ENCODE results near the gene CCDC27. TPM values are rescaled to one million over a fixed set of nuclear protein-coding genes. Genes with fewer than 3 reads are reported as not detected.

The CCDC27 gene
- total RNA-seq, 1 experiment from 2014 or later = not detected

DNA sequence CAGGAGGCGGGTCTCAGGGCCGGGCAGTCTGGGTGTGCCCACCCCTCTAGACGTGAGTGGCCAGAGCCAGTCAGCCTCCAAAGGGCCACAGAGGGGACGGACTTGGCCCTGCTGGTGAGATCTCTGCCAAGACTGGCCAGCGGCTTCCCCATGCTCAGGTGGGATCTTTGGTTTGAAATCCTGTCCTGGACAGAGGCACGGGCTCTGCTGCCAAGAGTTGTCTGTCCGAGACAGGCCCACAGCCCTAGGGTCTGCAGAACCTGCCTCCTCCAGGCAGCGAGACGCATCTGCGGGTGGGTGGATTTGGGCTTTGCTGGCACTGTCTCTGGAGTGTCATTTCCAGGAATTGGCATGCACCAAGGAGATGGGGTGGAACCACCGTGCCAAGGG lies 44.3 kb upstream of the CCDC27 start:
- Histone ChIP-seq H2AFZ (ENCODE audit: low read length) (no peak overlapping the region), H3K4me2 (ENCODE audit: low read length) (no peak overlapping the region), H3K27me3 (ENCODE audit: low read length) (peaks cover 43% of the 10 kb centered on the region), H3K36me3 (ENCODE audit: low read depth, low read length) (no peaks in the 10 kb centered on the region), H3K27ac (ENCODE audit: low read length) (no peak overlapping the region), H3K4me3 (ENCODE audit: low read length) (no peak overlapping the region), H3K9ac (ENCODE audit: low read length) (no peak overlapping the region), H4K20me1 (ENCODE audit: low read length) (peaks cover 6% of the 10 kb centered on the region; the same call in 1 of the 2 replicates), H3K79me2 (ENCODE audit: low read length) (no peaks in the 10 kb centered on the region), H3F3A (ENCODE audit: low read length, unreplicated experiment) (no peaks in the 10 kb centered on the region), H3K9me2 (replicated peaks; ENCODE audit: low read length) (no peaks in the 10 kb centered on the region), H3K9me3 (ENCODE audit: low read length) (no peaks in the 10 kb centered on the region), H3K4me1 (ENCODE audit: insufficient read depth, low read length) (peaks cover 23% of the 10 kb centered on the region)
- DNase-seq (no peak), ATAC-seq (no peak)
- intact Hi-C loops (cut with micrococcal nuclease) = no loop called here
- no TSS peak for BruUV-seq (replicated peaks)
- TF ChIP-seq, protein P1, sequence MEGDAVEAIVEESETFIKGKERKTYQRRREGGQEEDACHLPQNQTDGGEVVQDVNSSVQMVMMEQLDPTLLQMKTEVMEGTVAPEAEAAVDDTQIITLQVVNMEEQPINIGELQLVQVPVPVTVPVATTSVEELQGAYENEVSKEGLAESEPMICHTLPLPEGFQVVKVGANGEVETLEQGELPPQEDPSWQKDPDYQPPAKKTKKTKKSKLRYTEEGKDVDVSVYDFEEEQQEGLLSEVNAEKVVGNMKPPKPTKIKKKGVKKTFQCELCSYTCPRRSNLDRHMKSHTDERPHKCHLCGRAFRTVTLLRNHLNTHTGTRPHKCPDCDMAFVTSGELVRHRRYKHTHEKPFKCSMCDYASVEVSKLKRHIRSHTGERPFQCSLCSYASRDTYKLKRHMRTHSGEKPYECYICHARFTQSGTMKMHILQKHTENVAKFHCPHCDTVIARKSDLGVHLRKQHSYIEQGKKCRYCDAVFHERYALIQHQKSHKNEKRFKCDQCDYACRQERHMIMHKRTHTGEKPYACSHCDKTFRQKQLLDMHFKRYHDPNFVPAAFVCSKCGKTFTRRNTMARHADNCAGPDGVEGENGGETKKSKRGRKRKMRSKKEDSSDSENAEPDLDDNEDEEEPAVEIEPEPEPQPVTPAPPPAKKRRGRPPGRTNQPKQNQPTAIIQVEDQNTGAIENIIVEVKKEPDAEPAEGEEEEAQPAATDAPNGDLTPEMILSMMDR (conservative IDR thresholded peaks at IDR 0.05; ENCODE audit: low read depth, low read length) = no peak
- TF ChIP-seq EZH2 (IDR thresholded peaks at IDR 0.05; ENCODE audit: low read length, unreplicated experiment) (no peak), EZH2phosphoT487 (IDR thresholded peaks at IDR 0.05; ENCODE audit: borderline replicate concordance, low read length) (no peak)
- CTCF ChIA-PET = no interaction called here
- POLR2A ChIA-PET (ENCODE audit: unreplicated experiment) = no interaction called here

DNA sequence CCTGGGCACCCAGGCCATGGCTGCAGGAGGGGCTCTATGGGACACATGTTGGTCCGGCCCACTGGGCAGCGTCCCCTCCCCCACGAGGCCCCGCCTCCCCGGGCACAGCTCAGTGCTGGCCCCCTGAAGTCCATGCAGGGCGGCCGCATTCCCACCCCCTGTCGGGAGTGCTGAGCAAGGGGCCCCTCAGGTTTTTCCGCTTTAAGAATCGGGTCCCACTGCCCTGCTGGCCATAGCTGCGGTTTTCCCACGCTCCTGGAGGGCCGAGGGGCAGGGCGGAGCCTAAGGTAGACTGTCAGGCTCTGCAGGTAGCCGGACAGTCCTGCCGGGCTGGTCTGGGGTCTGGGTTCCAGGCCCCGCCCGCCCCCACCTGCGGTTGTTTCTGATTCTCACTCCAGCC lies 43.5 kb upstream of the CCDC27 start:
- TF ChIP-seq EZH2phosphoT487 (IDR thresholded peaks at IDR 0.05; ENCODE audit: borderline replicate concordance, low read length) (no peak), EZH2 (IDR thresholded peaks at IDR 0.05; ENCODE audit: low read length, unreplicated experiment) (no peak)
- TF ChIP-seq, protein P1 (conservative IDR thresholded peaks at IDR 0.05; ENCODE audit: low read depth, low read length) = no peak
- ChIA-PET CTCF (no interaction called here), POLR2A (ENCODE audit: unreplicated experiment) (interaction anchor here (0.5 kb wide), 1 partner anchor 9 kb away, joined by 5 read pairs; no protein-coding TSS in a partner anchor)
- Histone ChIP-seq H3K4me2 (ENCODE audit: low read length) (peak overlapping the region; percentile 63), H3K36me3 (ENCODE audit: low read depth, low read length) (no peaks in the 10 kb centered on the region), H3K4me3 (ENCODE audit: low read length) (no peak overlapping the region), H3K79me2 (ENCODE audit: low read length) (no peaks in the 10 kb centered on the region), H3K4me1 (ENCODE audit: insufficient read depth, low read length) (peaks cover 15% of the 10 kb centered on the region), H3F3A (ENCODE audit: low read length, unreplicated experiment) (no peaks in the 10 kb centered on the region), H3K9me3 (ENCODE audit: low read length) (no peaks in the 10 kb centered on the region), H2AFZ (ENCODE audit: low read length) (no peak overlapping the region), H3K27me3 (ENCODE audit: low read length) (peaks cover 52% of the 10 kb centered on the region), H3K9ac (ENCODE audit: low read length) (no peak overlapping the region), H3K27ac (ENCODE audit: low read length) (no peak overlapping the region), H4K20me1 (ENCODE audit: low read length) (peaks cover 6% of the 10 kb centered on the region; the same call in 1 of the 2 replicates), H3K9me2 (replicated peaks; ENCODE audit: low read length) (no peaks in the 10 kb centered on the region)
- intact Hi-C loops (cut with micrococcal nuclease) = no loop called here
- no TSS peak for BruUV-seq (replicated peaks)
- ATAC-seq (peak; percentile 29), DNase-seq (peak; percentile 61)

DNA sequence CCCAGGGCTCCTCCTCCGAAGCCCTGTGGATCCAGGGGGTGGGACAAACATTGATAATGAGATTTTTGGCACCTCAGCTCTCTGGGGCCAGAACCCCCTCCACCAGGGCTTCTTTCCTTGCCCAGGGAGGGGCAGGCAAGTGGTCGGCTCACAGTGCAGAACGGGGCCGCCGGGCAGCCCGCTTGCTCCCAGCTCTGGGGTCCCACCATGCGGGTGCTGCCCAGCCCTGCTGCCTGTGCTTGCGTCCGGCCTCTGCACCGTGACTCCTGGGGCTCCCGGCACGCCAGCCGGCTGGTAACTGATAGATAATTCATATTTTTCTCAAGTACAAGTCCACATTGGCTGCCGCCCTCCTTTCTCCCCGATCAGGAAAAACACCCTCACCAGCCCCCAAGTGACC lies 42.0 kb upstream of the CCDC27 start:
- Histone ChIP-seq H3K4me2 (ENCODE audit: low read length) (no peak overlapping the region), H3K36me3 (ENCODE audit: low read depth, low read length) (no peaks in the 10 kb centered on the region), H3K9me3 (ENCODE audit: low read length) (no peaks in the 10 kb centered on the region), H3K27ac (ENCODE audit: low read length) (no peak overlapping the region), H3K9me2 (replicated peaks; ENCODE audit: low read length) (no peaks in the 10 kb centered on the region), H3K4me3 (ENCODE audit: low read length) (no peak overlapping the region), H3K27me3 (ENCODE audit: low read length) (peaks cover 65% of the 10 kb centered on the region), H2AFZ (ENCODE audit: low read length) (no peak overlapping the region), H4K20me1 (ENCODE audit: low read length) (peaks cover 6% of the 10 kb centered on the region; the same call in 1 of the 2 replicates), H3K79me2 (ENCODE audit: low read length) (no peaks in the 10 kb centered on the region), H3K4me1 (ENCODE audit: insufficient read depth, low read length) (peaks cover 11% of the 10 kb centered on the region), H3F3A (ENCODE audit: low read length, unreplicated experiment) (no peaks in the 10 kb centered on the region), H3K9ac (ENCODE audit: low read length) (no peak overlapping the region)
- ChIA-PET POLR2A (ENCODE audit: unreplicated experiment) (no interaction called here), CTCF (no interaction called here)
- intact Hi-C loops (cut with micrococcal nuclease) = no loop called here
- TF ChIP-seq, protein P1 (conservative IDR thresholded peaks at IDR 0.05; ENCODE audit: low read depth, low read length) = no peak
- TF ChIP-seq EZH2phosphoT487 (IDR thresholded peaks at IDR 0.05; ENCODE audit: borderline replicate concordance, low read length) = no peak
- TF ChIP-seq EZH2 (IDR thresholded peaks at IDR 0.05; ENCODE audit: low read length, unreplicated experiment) = no peak
- ATAC-seq (no peak), DNase-seq (no peak)
- no TSS peak for BruUV-seq (replicated peaks)
